Effector CD8-positive, alpha-beta T cell (primary cell): Measurements from ENCODE around the gene ACVR1C.

Experiments
- DNase-seq: peaks from one replicate; lab custom pipeline; 2025; lab: John Stamatoyannopoulos, UW
- total RNA-seq, 4 experiments: gene quantifications; one replicate each; lab custom pipeline; 2026; lab: John Stamatoyannopoulos, UW

Gene ACVR1C
- 2.8 to 7.2 (median 4.1) reads per million in 4 experiments for total RNA-seq

- DNase-seq = peak; percentile 54
Measured at GRCh38 chr2:157628477-157629415, at the start of gene ACVR1C. ACVR1C (minus strand) TSS chr2:157628864; CDS start chr2:157628644, 220 bp downstream.

GRCh38 chr2:157677941-157678340 is 49.3 kb upstream of the ACVR1C start:
- no peak for DNase-seq

- DNase-seq = no peak
Measured at GRCh38 chr2:157672129-157672528, 43.5 kb upstream of the ACVR1C start.

GRCh38 chr2:157662401-157662800 is 33.7 kb upstream of the ACVR1C start:
- DNase-seq = no peak

- no peak for DNase-seq
Measured at GRCh38 chr2:157661776-157662175, 33.1 kb upstream of the ACVR1C start.

GRCh38 chr2:157657858-157658257 is 29.2 kb upstream of the ACVR1C start:
- no peak for DNase-seq

GRCh38 chr2:157657101-157657500 is 28.4 kb upstream of the ACVR1C start:
- no peak for DNase-seq

- DNase-seq = no peak
Measured at GRCh38 chr2:157644776-157645175, 16.1 kb upstream of the ACVR1C start.

GRCh38 chr2:157631861-157632260 is 3.2 kb upstream of the ACVR1C start:
- no peak for DNase-seq

- DNase-seq = peak; percentile 12
Measured at GRCh38 chr2:157627594-157628476, 829 bp downstream of the ACVR1C start.

- no peak for DNase-seq
Measured at GRCh38 chr2:157625296-157625695, 3.4 kb downstream of the ACVR1C start.

GRCh38 chr2:157620956-157621355 is 7.7 kb downstream of the ACVR1C start:
- DNase-seq = no peak

GRCh38 chr2:157611726-157612125 is 16.9 kb downstream of the ACVR1C start:
- DNase-seq = no peak

- DNase-seq = no peak
Measured at GRCh38 chr2:157611110-157611509, 17.6 kb downstream of the ACVR1C start.

GRCh38 chr2:157606534-157606933 is 22.1 kb downstream of the ACVR1C start:
- no peak for DNase-seq

GRCh38 chr2:157603198-157603597 is 25.5 kb downstream of the ACVR1C start:
- DNase-seq = no peak

- no peak for DNase-seq
Measured at GRCh38 chr2:157601807-157602206, 26.9 kb downstream of the ACVR1C start.

GRCh38 chr2:157596992-157597681 is 31.5 kb downstream of the ACVR1C start:
- DNase-seq = peak; percentile 17

- no peak for DNase-seq
Measured at GRCh38 chr2:157593411-157593810, 35.3 kb downstream of the ACVR1C start.

GRCh38 chr2:157592948-157593347 is 35.7 kb downstream of the ACVR1C start:
- DNase-seq = no peak

GRCh38 chr2:157592374-157592773 is 36.3 kb downstream of the ACVR1C start:
- DNase-seq = no peak

- no peak for DNase-seq
Measured at GRCh38 chr2:157587576-157587975, 41.1 kb downstream of the ACVR1C start.
